WTC11 (cell line): Measurements from ENCODE around the gene GSTA3.
"Not testable (repeated sequence)": the region's sequence is repeated elsewhere in the genome, so short reads cannot be mapped to it uniquely, and the experiment has no call there.

ENCODE experiments used
- TF ChIP-seq, protein P1 (sequence below): sonication (generic); formaldehyde crosslinking; IDR thresholded peaks from 2 replicates; pipeline ENCODE4 v1.8.0; 2022; ENCODE audit warnings: missing genetic modification reagents
- TF ChIP-seq, protein P2 (sequence below): fragments of 200-600 bp; IDR thresholded peaks from 2 replicates; pipeline ENCODE4 v1.8.0; 2022; ENCODE audit warnings: antibody characterized with exemption

DNA sequence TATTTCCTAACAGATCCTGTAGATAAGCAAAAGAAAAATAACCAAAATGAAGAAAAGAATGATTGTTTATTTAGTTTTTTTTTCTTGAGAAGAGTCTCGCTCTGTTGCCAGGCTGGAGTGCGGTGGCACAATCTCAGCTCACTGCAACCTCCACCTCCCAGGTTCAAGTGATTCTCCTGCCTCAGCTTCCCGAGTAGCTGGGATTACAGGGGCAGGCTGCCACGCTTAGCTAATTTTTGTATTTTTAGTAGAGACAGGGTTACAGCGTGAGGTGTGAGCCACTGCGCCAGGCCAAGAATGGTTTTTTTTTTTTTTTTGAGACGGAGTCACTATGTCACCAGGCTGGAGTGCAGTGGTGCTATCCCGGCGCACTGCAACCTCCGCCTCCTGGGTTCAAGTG, 33.3 kb upstream of the GSTA3 start:
- TF ChIP-seq, protein P1, sequence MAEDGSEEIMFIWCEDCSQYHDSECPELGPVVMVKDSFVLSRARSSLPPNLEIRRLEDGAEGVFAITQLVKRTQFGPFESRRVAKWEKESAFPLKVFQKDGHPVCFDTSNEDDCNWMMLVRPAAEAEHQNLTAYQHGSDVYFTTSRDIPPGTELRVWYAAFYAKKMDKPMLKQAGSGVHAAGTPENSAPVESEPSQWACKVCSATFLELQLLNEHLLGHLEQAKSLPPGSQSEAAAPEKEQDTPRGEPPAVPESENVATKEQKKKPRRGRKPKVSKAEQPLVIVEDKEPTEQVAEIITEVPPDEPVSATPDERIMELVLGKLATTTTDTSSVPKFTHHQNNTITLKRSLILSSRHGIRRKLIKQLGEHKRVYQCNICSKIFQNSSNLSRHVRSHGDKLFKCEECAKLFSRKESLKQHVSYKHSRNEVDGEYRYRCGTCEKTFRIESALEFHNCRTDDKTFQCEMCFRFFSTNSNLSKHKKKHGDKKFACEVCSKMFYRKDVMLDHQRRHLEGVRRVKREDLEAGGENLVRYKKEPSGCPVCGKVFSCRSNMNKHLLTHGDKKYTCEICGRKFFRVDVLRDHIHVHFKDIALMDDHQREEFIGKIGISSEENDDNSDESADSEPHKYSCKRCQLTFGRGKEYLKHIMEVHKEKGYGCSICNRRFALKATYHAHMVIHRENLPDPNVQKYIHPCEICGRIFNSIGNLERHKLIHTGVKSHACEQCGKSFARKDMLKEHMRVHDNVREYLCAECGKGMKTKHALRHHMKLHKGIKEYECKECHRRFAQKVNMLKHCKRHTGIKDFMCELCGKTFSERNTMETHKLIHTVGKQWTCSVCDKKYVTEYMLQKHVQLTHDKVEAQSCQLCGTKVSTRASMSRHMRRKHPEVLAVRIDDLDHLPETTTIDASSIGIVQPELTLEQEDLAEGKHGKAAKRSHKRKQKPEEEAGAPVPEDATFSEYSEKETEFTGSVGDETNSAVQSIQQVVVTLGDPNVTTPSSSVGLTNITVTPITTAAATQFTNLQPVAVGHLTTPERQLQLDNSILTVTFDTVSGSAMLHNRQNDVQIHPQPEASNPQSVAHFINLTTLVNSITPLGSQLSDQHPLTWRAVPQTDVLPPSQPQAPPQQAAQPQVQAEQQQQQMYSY (CRISPR knock-in tag): not testable (repeated sequence)
- TF ChIP-seq, protein P2, sequence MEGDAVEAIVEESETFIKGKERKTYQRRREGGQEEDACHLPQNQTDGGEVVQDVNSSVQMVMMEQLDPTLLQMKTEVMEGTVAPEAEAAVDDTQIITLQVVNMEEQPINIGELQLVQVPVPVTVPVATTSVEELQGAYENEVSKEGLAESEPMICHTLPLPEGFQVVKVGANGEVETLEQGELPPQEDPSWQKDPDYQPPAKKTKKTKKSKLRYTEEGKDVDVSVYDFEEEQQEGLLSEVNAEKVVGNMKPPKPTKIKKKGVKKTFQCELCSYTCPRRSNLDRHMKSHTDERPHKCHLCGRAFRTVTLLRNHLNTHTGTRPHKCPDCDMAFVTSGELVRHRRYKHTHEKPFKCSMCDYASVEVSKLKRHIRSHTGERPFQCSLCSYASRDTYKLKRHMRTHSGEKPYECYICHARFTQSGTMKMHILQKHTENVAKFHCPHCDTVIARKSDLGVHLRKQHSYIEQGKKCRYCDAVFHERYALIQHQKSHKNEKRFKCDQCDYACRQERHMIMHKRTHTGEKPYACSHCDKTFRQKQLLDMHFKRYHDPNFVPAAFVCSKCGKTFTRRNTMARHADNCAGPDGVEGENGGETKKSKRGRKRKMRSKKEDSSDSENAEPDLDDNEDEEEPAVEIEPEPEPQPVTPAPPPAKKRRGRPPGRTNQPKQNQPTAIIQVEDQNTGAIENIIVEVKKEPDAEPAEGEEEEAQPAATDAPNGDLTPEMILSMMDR: not testable (repeated sequence)
